HUES48 (cell line): Measurements from ENCODE around the gene CILP2.

Source experiments
- H3K27ac ChIP-seq: one replicate; pipeline ENCODE4 v1.7.0; 2013; ENCODE audit warnings: low read depth, low read length, inconsistent platforms
- H3K27me3 ChIP-seq: 2 replicates; pipeline ENCODE4 v1.6.1; 2013; ENCODE audit warnings: mild to moderate bottlenecking, low read length; ENCODE audit not compliant: control insufficient read depth, insufficient read depth
- H3K36me3 ChIP-seq: 2 replicates; pipeline ENCODE4 v1.6.1; 2013; ENCODE audit warnings: low read length; ENCODE audit not compliant: control insufficient read depth, insufficient read depth
- H3K4me1 ChIP-seq: 2 replicates; pipeline ENCODE4 v1.6.1; 2013; ENCODE audit warnings: mild to moderate bottlenecking, low read length; ENCODE audit not compliant: control insufficient read depth, insufficient read depth
- H3K4me3 ChIP-seq: 2 replicates; pipeline ENCODE4 v1.5.1; 2013; ENCODE audit warnings: mild to moderate bottlenecking, low read depth, low read length
- H3K9ac ChIP-seq: 2 replicates; pipeline ENCODE4 v1.6.1; 2013; ENCODE audit warnings: mild to moderate bottlenecking, low read depth, low read length, moderate library complexity
- H3K9me3 ChIP-seq: 2 replicates; pipeline ENCODE4 v1.6.1; 2013; ENCODE audit warnings: low read length; ENCODE audit not compliant: control insufficient read depth, insufficient read depth

CILP2 gene

DNA sequence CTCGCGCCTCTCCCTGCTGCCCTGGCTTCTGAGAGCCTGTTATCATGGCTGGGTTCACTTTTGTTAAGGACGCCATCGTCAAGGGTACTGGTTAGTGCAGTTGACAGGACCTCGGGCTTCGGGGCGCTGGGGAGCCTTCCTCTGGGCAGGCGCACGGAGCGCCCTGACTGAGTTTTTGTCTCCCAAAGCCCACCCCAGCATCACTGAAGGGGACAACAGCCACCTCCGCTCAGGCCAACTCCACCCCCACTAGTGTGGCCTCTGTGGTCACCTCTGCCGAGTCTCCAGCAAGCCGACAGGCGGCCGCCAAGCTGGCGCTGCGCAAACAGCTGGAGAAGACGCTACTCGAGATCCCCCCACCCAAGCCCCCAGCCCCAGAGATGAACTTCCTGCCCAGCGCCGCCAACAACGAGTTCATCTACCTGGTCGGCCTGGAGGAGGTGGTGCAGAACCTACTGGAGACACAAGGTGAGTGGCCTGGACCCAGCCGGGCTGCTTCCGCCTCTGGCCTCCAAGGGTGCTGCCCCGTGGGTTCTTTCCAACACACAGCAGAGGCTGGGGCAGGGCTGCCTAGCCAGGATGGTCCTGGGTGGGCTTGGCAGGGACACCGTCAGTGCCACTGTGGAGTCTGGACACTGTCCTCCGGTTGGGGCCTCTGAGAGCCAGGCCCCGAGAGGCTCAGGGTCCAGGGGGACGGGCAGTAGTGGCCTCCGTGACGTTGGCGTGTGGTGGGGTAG is 39.6 kb upstream of the CILP2 start:
- Histone ChIP-seq H3K4me1 (no peaks in the 10 kb centered on the region), H3K9me3 (no peaks in the 10 kb centered on the region), H3K9ac (no peak overlapping the region), H3K36me3 (peaks cover 94% of the 10 kb centered on the region), H3K4me3 (no peak overlapping the region), H3K27ac (no peak overlapping the region), H3K27me3 (no peaks in the 10 kb centered on the region)

DNA sequence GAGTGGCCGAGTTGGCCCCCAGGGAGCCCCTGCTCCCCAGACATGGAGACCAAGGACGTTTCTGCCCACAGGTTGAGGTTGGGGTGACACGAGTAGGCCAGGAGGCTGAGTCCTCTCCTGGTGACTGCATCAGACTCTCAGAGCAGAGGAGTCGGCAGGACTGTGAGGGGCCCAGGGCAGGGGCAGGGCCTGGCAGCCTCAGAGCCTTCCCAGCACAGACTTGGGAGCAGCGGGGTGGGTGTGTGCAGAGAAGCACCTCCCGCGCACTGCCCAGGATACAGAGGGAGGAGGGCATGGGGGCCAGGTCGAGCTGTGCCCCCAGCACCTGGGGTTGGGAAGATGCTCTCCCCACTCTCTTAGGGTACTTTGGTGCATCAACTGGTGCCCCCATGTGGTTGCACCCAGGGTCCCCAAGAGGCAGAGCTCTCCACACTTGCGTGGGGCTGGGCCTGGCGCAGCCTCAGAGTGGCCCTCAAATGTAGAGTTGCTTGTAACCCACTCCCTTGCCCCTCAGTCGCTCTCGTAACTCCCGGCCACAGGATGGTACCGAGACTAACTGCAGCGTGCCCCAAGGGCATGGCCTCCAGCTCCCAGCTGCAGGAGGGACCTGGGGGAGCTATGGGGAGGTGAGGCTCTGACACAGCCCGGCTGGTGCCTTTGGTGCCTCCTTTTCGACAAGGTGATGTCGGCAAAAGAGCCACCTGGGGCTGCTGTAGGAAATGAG is 38.6 kb upstream of the CILP2 start:
- Histone ChIP-seq H3K9ac (no peak overlapping the region), H3K27ac (no peak overlapping the region), H3K4me3 (no peak overlapping the region), H3K27me3 (no peaks in the 10 kb centered on the region), H3K36me3 (peaks cover 95% of the 10 kb centered on the region), H3K9me3 (no peaks in the 10 kb centered on the region), H3K4me1 (no peaks in the 10 kb centered on the region)

DNA sequence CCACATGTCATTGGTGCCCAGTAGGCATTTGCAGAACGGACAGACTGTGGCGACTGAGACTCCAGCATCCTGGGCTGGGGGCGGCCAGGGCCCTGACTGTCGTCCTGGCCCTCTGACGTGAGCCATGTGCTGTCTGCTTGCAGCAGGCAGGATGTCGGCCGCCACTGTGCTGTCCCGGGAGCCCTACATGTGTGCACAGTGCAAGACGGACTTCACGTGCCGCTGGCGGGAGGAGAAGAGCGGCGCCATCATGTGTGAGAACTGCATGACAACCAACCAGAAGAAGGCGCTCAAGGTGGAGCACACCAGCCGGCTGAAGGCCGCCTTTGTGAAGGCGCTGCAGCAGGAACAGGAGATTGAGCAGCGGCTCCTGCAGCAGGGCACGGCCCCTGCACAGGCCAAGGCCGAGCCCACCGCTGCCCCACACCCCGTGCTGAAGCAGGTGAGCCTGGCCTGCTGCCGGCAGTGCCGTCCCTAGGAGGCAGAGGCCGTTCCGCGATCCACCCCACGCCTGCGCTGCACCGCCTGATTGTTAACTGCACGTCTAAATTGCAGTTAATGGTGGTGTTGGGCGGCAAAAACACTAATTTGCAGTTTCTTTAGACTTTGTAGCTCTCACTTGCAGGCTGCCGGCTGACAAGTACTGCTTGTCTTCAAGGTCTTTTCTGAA is 37.0 kb upstream of the CILP2 start:
- Histone ChIP-seq H3K9me3 (no peaks in the 10 kb centered on the region), H3K4me3 (no peak overlapping the region), H3K27me3 (no peaks in the 10 kb centered on the region), H3K27ac (no peak overlapping the region), H3K9ac (no peak overlapping the region), H3K36me3 (peaks cover 99% of the 10 kb centered on the region), H3K4me1 (no peaks in the 10 kb centered on the region)

DNA sequence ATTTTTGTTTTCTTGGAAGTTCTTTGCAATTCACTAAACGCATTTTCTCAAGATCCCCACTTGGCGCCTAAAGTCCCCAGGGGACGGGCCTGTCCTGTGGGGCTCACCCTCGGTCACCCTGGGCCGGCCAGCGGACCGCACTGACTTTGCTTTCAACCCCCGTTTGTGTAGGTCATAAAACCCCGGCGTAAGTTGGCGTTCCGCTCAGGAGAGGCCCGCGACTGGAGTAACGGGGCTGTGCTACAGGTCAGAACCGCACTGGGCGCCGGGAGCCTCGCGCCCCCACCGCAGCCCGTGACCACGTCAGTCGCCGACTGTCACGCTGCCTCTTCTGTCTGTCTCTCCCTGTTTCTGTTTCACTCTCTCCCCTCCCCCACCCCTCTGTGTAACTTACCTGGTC is 36.3 kb upstream of the CILP2 start:
- Histone ChIP-seq H3K27ac (no peak overlapping the region), H3K4me3 (no peak overlapping the region), H3K27me3 (no peaks in the 10 kb centered on the region), H3K4me1 (no peaks in the 10 kb centered on the region), H3K9me3 (no peaks in the 10 kb centered on the region), H3K36me3 (peaks cover 99% of the 10 kb centered on the region), H3K9ac (no peak overlapping the region)

DNA sequence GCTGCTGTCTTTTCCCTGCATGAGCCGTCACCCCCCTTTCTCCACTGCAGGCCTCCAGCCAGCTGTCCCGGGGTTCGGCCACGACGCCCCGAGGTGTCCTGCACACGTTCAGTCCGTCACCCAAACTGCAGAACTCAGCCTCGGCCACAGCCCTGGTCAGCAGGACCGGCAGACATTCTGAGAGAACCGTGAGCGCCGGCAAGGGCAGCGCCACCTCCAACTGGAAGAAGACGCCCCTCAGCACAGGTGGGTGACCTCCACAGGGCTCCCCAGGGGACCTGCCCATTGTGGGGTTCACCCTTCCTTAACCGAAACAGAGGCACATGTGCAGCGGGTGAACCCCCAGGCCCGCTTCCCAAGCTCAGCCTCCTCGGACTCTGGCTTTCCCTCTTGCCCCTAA is 35.8 kb upstream of the CILP2 start:
- Histone ChIP-seq H3K27me3 (no peaks in the 10 kb centered on the region), H3K36me3 (peaks cover 99% of the 10 kb centered on the region), H3K4me3 (no peak overlapping the region), H3K9ac (no peak overlapping the region), H3K9me3 (no peaks in the 10 kb centered on the region), H3K4me1 (no peaks in the 10 kb centered on the region), H3K27ac (no peak overlapping the region)

DNA sequence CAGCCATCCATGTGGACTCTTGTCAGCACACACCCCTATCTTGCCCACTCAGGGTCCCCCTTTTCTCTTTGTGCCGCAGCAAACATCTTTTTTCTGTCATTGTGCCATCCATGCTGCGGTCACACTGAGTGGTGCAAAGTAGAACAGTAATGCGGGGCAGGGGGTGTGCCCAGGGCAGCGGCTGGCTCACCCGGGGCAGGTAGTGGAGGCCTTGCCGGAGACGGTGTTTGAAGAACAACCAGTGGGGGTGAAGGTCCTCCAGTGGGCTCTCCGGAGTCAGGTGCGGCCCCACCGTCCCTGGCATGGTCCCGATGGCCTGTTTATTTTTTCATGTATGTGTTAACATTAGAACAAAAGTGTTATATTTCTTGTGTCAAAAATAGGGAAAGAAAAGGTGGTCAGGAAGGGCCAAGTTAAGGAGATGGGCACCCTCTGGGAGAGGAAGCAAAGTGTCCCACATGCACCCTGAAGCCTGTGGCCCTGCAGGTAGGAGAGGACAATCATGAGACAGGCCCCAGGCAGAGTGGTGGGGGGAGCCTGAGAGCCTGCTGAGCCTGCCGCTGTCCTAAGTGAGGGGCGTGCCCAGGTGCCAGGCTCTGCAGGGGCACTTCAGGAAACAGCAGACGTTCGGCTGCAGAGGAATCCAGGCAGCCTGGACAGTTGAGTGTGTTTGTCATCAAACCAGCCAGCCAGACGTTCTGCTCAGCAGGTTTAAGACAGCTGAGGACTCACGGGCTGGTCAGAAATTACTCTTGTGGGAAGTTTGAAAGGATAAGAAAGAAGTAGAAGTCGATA is 35.1 kb upstream of the CILP2 start:
- Histone ChIP-seq H3K27me3 (no peaks in the 10 kb centered on the region), H3K4me1 (no peaks in the 10 kb centered on the region), H3K36me3 (peaks cover 97% of the 10 kb centered on the region), H3K4me3 (no peak overlapping the region), H3K9me3 (no peaks in the 10 kb centered on the region), H3K9ac (no peak overlapping the region), H3K27ac (no peak overlapping the region)

DNA sequence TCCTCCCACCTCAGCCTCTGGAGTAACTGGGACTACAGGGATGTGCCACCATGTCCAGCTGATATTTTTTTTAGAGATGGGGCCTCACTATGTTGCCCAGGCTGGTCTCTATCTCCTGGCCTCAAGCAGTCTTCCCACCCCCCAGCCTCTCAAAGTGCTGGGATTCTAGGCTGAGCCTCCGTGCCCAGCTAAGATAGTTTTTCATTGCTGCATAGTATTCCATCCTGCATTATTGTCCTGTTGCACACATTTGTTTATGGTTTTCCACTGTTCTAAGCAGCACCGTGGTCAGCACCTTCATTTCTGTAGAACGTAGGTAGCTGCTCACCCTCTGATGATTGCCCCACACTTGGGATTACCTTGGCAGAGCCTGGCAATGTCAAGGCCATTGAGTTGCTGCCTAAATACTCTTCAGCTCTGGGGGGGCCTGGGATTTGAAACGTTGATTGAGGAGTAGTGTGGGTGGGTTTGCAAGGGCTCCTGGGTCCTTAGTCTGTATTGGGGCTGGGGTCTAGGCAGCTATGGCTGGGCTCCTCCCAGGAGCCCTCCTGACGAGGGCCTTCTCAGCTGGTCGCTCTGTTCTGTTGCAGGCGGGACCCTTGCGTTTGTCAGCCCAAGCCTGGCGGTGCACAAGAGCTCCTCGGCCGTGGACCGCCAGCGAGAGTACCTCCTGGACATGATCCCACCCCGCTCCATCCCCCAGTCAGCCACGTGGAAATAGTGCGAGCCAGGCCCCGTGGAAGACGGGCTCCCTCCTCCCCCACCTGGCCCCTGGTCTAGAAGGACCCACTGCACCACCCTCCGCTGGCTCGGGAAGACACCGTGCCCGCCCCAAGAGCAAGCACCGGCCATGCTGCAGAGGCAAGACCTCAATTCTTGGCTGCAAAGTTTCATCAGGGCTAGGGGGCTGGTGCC is 33.1 kb upstream of the CILP2 start:
- no peak overlapping the region for H3K9ac ChIP-seq
- H3K36me3 ChIP-seq = peaks cover 77% of the 10 kb centered on the region
- H3K9me3 ChIP-seq = no peaks in the 10 kb centered on the region
- H3K4me3 ChIP-seq = no peak overlapping the region
- H3K27me3 ChIP-seq = no peaks in the 10 kb centered on the region
- no peak overlapping the region for H3K27ac ChIP-seq
- no peaks in the 10 kb centered on the region for H3K4me1 ChIP-seq

DNA sequence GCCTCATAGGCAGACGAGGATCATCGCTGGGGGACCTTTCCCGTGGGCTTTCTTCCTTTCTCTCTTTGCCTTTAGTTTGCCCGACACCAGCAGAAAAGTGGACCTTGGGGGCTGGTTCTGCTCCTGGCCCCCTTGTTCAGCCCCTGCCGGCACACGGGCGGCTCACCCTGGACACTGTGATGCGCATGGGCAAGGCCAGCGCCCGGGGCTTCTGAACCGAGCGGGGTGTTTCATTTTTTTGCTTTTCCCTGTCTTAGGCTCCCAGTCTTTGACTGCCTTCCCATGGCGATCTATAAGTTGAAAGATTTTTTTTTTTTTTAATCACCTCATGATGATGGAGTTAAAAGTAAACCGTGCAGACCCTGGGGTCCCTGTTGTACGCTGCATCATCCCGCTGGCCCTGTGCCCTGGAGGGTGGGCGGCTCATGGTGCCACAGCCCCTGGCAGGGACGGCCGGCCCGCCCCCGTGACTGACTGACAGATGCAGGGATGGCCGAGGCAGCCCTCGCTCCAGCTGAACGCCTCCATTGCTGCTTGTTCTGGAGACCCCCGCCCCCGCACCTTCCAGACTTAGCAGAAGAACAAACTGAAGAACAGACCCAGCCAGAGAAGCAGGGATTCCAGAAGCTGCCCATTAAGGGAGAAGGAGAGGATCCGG is 32.3 kb upstream of the CILP2 start:
- H3K4me1 ChIP-seq = no peaks in the 10 kb centered on the region
- no peaks in the 10 kb centered on the region for H3K27me3 ChIP-seq
- no peaks in the 10 kb centered on the region for H3K9me3 ChIP-seq
- peaks cover 69% of the 10 kb centered on the region for H3K36me3 ChIP-seq
- no peak overlapping the region for H3K4me3 ChIP-seq
- H3K27ac ChIP-seq = no peak overlapping the region
- H3K9ac ChIP-seq = no peak overlapping the region

DNA sequence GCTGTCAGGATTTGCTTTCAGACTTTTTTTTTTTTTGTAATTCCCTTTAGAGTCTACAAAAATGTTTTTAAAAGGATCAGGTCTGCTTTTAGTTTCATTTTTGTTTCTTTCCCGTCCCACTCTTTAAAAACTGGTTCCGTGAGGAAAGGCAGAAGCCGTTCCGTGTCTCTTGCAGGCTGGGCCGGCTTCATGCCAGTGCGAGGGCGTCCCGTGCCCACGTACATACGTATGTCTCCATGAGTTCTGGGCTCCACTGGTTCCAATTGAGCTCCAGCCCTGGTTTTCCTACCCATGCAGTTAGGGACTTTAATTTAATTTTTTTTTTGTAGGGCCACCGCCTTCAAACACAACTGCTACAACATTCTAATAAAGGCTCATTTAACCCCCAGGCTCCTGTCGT is 31.5 kb upstream of the CILP2 start:
- Histone ChIP-seq H3K9ac (no peak overlapping the region), H3K36me3 (peaks cover 61% of the 10 kb centered on the region), H3K4me1 (no peaks in the 10 kb centered on the region), H3K27me3 (no peaks in the 10 kb centered on the region), H3K27ac (no peak overlapping the region), H3K9me3 (no peaks in the 10 kb centered on the region), H3K4me3 (no peak overlapping the region)

DNA sequence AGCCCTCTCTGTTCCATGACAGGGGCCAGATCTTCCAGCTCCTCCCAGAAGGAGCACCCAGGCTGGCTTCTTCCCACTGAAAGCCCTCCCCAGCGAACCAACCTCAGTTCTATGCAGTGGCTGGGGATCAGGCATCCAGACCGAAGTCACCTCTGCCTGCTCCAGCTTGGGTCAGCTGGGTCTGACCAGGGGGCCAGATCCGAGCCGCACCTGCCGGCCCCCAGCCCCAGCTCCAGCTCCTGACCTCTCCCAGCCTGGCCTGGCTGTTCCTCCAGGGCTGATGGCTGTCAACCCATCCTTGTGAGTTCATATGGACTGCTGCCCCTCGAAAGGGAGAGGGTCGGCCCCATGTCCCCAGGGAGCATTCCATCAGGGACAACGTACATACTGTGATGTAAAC is 30.7 kb upstream of the CILP2 start:
- H3K27me3 ChIP-seq = no peaks in the 10 kb centered on the region
- H3K4me3 ChIP-seq = no peak overlapping the region
- H3K9ac ChIP-seq = no peak overlapping the region
- no peaks in the 10 kb centered on the region for H3K9me3 ChIP-seq
- no peak overlapping the region for H3K27ac ChIP-seq
- H3K4me1 ChIP-seq = no peaks in the 10 kb centered on the region
- H3K36me3 ChIP-seq = peaks cover 53% of the 10 kb centered on the region
